Fibroblast of gingiva (primary cell): ENCODE data around the gene DLK2.

Experiments
- DNase-seq: peaks from one replicate; pipeline ENCODE4 v3.0.0-alpha.2; 2011; ENCODE audit warnings: low read depth

DLK2 gene

DNA sequence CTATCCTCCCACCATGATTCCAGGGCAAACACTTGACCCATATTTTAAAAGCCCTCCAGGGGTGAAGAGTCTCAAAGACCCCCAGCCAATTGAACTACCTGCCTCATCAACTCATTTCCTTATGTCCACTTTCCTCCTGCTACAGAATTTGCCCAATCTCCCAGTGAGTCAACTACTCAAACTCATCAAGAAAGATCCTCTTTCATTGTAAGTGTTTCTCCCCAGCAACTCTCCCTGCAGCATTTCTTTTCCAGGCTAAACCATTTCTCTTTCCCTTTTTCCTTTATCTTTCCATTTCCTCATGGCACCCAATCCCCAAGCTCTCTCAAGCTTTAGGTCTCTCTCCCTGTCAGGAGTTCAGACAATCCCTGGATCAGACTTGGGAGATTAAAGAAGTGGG, 1.5 kb downstream of the DLK2 start:
- DNase-seq: no peak

DNA sequence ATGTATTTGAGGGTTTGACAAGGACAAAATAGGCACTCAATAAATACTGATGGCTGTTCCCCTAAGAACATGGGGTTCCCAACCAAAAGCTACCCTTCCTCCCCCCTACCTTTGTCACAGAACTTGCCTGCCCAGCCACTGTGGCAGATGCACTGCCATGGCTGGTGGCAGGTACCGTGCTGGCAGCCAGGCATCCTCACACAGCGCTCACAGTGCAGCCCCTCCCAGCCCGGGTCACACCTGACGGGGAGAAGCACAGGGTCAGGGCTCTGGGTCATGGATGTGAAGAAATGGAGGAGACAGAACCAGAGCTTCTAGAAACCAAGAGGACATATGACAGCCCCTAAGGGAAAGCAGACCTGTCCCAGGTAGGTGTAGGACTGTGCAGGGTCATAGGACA, 2.5 kb downstream of the DLK2 start:
- DNase-seq: no peak

DNA sequence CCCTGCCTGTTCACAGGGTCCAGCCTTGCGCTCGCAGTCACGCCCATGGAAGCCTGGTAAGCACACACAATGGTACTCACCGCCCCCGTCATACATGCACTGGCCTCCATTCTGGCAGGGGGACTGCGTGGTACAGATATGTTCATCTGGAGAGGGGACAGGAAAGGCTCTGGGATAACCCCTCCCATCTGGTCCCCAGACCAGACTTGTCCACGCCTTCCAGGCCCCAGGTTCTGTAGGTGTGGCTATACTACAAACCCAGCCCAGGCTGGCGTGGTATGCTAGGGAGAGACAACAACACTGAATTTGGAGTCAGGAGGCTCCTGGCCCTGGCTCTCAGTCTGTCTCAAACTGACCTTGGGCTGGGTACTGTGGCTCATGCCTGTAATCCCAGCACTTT, 3.4 kb downstream of the DLK2 start:
- DNase-seq: no peak

DNA sequence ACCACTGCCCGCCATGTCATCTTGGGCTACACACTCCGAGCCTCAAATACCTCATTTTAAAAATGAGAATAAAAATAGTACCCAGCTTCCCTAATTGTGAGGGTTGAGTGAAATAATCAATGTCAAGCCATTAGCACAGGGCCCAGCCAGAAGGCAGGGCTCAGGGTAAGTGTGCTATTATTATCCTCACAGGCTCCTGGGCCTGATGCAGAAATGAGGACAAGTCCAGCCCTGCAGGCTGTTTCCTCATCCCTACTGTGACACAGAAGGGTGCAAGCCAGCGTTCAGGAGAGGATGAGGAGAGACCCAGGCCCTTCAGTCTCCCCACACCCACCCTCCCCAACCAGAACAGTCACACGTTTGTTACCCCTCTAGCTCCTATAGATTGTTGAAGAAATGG, 4.0 kb downstream of the DLK2 start:
- DNase-seq: no peak

DNA sequence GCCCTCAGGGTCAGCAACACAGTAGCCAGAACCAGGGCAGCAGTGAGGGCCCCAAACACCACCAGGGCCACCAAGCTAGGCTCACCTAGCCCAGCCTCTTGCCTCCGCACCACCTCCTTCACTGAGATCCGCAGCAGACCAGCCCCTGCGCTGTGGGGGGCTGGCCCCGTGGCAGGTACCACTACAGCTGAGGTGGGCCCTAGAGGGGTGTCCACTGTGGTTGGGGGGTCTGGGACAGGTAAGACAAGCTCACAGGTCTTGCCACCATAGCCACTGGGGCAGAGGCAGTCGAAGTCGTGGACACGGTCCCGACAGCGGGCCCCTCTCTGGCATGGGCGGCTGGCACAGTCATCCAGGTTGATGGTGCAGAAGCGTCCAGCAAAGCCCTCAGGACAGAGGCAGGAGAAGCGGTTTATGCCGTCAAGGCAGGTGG, 4.6 kb downstream of the DLK2 start:
- DNase-seq: no peak

DNA sequence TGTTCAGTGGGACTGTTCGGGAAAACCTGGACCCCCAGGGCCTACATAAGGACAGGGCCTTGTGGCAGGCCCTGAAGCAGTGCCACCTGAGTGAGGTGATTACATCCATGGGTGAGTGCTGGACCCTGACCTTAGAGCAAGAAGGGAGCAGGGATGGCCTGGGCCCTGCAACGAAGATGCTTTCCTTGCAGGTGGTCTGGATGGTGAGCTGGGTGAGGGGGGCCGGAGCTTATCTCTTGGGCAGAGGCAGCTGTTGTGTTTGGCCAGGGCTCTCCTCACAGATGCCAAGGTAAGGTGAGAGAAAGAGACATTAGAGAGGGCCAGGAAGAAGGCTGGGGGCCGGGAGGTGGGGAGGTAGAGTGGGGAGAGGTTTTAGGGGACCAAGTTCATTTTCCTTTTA, 6.4 kb downstream of the DLK2 start:
- DNase-seq: no peak

DNA sequence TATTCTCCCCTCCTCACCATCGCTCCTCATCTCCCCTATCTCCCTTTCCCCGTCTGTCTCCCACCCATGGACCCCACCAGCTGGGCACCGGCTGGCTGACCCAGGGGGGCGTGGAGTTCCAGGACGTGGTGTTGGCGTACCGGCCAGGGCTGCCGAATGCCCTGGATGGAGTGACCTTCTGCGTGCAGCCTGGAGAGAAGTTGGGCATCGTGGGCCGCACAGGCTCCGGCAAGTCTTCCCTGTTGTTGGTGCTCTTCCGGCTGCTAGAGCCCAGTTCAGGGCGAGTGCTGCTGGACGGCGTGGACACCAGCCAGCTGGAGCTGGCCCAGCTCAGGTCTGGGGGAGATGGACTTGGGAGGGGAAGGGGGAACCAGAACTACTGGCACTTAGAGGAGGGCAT, 7.7 kb downstream of the DLK2 start:
- no peak for DNase-seq

DNA sequence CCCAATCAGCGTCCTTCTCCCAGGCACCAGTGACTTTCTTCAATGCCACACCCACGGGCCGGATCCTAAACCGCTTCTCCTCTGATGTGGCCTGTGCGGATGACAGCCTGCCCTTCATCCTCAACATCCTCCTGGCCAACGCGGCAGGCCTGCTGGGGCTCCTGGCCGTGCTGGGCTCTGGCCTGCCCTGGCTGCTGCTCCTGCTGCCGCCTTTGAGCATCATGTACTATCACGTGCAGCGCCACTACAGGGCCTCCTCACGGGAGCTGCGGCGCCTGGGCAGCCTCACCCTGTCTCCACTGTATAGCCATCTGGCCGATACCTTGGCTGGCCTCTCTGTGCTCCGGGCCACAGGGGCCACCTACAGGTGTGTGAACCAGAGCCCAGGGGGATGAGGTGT, 9.8 kb downstream of the DLK2 start:
- DNase-seq: no peak

DNA sequence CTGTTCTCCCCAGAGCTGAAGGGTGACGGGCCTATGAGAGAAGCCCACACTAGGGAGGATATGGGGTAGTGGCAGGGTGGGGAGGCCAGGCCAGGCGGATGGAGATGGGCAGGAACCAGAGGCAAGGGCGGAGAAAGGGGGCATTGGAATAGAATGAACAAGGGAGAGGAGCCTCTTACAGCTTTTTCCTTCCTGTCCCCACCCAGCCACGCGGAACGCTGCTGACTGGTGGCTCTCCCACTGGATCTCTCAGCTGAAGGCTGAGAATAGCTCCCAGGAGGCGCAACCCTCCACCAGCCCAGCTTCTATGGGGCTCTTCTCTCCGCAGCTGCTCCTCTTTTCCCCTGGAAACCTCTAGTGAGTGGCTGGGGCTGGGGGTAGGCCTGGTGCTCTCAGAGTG, 10.8 kb downstream of the DLK2 start:
- DNase-seq: no peak

DNA sequence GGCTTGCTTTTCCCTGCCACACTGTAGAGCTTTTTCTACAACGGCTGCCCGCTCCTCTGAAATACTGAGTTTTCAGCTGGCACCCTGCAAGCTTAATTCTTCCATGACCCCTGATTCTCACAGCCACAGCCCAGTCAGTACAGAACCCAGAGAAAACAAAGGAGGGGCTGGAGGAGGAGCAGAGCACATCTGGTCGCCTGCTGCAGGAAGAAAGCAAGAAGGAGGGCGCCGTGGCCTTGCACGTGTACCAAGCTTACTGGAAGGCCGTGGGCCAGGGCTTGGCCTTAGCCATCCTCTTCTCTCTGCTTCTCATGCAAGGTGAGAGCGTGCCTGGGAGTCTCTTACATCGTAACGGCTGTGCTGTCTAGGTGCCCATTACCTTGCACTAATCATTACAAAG, 11.3 kb downstream of the DLK2 start:
- DNase-seq: peak; percentile 14

DNA sequence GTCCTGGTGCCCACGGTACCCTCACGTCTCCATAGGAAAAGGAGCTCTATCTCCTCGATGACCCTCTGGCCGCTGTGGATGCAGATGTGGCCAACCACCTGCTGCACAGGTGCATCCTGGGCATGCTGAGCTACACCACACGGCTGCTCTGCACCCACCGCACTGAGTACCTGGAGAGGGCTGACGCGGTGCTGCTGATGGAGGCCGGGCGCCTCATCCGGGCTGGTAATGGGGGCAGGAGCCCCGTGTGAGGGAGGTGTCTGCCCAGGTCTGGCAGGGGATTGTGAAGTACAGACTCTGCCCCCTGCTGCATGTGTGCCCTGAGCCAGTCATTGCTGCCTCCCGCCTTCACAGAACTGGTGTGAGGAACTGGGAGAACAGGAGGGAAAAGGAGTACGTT, 12.4 kb downstream of the DLK2 start:
- DNase-seq: no peak

DNA sequence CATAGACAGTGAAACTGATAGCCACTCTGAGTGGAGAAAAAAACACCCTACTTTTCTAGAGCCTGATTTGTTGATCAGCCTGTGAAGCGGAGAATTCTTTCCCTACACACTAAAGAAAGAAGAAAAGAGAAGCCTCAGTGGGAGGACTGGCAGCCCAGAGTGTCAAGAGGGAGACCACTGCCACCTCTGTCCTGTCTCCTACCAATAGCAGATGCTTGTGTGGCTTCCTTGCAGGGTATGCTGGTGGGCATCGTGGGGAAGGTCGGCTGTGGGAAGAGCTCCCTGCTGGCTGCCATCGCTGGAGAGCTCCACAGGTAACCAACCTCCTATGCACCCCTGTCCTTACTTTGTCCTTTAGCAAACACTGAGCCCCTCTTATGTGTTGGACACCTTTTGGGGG, 17.6 kb downstream of the DLK2 start:
- DNase-seq: no peak

DNA sequence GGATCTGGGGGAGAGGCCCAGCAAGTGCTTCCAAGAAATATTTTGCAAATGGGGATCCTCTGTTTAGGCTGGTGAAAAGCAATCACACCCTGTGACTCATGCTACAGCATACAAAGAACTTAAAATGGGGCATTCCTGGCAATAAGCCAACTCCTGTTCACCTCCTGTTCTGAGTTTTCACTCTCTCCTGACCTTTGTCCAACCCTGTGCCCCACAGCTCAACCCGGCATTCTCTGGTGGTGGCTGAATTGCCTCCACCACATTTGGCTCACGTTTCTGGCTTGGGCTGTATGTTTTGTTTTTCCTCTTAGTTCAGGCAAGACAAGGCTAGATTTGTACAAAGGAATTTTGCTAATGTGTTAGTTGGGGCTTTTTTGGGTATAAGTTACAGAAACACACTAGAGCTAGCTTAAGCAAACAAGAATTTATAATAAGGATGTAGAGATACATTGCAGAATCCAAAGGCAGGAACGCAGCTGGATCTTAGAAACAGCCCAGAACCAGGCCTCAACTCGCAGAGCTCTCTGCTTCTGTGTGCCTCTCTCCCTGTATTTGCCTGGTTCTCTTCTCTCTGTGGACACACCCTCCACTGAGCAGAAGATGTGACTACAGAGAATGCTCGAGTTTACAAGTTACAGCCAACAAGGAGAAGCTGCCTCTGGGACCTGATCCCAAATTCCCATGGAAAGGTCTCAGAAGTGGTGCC, 18.6 kb downstream of the DLK2 start:
- peak; percentile 90 for DNase-seq

DNA sequence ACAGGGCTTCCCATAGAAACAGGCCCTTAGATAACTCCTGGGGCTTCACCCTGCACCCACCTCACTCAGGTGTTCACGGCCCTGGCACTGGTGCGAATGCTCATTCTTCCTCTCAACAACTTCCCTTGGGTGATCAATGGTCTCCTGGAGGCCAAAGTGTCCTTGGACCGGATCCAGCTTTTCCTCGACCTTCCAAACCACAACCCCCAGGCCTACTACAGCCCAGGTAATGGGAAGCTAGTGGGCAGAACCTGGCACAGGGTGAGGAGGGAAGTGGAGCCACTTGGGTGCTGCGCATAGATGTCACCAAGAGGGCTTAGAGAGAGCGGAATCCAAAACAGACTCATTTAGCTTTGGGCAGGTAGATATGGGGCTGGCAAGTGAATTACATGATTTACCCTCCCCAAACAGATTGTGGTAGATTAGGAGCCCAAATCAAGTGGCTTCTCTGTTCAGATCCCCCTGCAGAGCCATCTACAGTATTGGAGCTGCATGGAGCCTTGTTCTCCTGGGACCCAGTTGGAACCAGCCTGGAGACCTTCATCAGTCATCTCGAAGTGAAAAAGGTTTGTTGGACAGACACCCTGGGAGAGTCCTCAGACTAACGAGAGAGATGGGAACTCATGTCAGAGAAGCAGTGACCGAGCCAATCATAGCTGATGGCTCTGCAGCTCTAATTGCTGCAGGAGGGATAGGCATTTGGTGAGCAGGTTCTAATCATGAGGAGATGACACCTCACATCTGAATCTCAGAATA, 19.5 kb downstream of the DLK2 start:
- DNase-seq: no peak

DNA sequence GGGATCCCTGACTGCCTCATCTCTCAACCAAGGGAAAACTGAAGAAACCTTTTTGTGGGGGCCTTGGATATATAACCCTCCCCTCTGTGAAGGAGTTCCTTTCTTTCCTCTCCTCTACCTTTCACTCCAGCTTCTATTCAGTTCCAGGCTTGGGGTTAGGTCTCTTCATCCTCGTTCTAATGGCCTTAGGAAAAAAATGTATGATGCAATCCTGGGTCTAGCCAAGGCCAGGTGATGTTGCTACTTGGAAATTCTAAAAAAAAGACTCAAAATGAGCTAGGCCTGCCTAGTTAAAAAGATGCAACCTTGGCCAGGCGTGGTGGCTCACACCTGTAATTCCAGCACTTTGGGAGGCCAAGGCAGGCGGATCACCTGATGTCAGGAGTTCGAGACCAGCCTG, 20.4 kb downstream of the DLK2 start:
- no peak for DNase-seq

DNA sequence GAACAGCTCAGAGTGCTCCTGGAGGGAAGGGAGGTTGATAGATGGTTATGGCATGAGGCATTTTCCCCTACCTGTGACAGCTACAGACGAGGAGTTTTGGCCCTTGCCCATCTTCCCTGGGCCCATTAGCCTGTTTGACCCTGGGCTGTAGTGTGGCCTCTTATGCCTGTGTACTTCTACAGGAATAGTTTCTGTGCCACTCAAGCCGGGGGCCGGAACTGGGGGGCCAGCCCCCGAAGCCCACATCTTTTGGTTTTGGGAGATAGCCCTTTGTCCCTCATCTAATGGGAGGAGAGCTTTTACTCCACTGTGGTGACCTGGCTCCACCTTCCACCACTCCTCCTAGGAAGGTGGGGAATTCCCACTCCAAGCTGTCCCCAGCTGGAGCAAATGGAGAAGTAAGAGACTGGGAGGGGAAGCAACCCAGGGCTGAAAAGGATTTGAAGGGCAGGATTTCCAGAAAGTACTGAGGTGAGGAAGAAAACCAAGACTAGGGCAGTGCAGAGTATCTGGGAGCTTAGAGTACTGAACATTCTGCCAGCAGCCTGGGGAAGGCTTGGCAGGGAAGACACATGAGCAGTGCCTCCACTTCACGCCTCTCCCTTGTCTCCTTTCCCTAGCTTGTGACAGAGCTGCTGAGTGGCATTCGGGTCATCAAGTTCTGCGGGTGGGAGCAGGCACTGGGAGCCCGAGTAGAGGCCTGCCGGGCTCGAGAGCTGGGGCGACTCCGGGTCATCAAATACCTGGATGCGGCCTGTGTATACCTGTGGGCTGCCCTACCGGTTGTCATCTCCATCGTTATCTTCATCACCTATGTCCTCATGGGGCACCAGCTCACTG, 21.1 kb downstream of the DLK2 start:
- DNase-seq: no peak

DNA sequence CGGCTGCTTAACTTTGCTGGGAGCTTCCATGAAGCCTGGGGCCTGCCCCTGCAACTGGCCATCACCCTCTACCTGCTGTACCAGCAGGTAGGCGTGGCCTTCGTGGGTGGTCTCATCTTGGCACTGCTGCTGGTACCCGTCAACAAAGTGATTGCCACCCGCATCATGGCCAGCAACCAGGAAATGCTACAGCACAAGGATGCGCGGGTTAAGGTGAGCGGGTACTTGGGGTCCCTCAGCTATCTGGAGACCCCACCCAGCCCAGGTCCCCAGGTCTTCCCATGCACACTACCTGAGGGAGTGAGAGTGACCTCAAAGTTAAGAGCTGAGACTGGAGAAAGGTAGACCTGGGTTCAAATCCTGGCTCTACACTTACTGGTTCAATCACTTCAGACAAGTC, 22.2 kb downstream of the DLK2 start:
- no peak for DNase-seq

DNA sequence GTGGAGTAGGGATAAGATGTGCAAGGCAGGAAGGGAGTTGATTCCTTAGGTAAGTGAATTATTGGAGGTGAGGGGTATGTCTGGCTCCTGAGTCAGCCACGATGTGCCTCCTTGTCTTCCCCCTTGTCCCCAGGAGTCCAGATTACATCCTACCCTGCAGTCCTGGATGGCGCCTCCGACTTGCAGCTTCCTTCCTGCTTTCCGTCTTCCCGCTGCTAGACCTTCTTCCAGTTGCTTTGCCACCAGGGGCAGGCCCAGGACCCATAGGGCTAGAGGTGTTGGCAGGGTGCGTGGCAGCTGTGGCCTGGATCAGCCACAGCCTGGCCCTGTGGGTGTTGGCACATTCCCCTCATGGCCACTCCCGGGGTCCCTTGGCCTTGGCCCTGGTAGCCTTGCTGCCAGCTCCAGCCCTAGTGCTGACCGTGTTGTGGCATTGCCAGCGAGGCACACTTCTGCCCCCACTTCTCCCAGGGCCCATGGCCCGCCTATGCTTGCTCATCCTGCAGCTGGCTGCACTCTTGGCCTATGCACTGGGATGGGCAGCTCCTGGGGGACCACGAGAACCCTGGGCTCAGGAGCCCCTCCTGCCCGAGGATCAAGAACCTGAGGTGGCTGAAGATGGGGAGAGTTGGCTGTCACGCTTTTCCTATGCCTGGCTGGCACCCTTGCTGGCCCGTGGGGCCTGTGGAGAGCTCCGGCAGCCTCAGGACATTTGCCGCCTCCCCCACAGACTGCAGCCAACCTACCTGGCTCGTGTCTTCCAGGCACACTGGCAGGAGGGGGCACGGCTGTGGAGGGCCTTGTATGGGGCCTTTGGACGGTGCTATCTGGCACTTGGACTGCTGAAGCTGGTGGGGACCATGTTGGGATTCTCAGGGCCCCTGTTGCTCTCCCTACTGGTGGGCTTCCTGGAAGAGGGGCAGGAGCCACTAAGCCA, 23.1 kb downstream of the DLK2 start:
- DNase-seq: no peak

DNA sequence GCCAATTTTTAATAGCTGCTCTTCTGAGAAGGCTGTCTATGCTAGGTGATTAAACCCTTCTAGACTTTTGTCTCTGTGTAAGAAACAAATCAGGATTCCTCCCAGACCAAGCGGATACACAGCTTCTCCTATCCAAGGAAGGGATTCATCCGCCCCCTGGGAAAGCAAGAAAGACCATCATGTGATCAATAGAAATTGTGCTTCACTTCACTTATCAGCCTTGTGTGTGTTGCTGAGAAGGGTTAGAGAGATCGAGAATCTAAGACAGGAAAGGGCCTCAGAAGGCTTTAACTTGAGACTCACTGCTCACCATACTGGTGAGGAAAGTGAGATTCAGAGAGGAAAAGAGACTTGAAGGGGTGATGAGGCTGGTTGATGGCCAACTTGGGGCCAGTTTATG, 26.5 kb downstream of the DLK2 start:
- DNase-seq: no peak

DNA sequence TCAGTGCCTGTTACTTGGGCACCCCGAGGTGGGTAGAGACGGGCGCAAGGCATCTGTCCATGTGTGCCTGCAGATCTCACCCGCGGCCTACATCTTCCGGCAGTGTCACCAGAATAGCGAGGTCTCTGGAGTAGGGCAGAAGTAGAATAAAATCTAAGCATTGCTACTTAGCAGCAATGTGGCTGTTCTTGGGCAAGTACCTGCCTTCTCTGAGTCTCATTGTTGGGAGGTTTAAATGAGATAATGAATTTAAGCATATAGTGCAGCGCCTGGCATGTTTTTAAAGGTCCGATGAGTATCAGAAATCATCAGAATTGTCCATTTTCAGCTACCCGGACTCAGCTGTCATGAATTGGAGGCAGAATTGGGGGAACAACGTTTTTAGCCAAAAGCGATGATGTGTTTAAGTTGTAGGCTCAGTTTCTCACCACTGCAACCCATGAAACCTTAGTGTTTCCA, 27.2 kb downstream of the DLK2 start:
- DNase-seq: peak; percentile 12

DNA sequence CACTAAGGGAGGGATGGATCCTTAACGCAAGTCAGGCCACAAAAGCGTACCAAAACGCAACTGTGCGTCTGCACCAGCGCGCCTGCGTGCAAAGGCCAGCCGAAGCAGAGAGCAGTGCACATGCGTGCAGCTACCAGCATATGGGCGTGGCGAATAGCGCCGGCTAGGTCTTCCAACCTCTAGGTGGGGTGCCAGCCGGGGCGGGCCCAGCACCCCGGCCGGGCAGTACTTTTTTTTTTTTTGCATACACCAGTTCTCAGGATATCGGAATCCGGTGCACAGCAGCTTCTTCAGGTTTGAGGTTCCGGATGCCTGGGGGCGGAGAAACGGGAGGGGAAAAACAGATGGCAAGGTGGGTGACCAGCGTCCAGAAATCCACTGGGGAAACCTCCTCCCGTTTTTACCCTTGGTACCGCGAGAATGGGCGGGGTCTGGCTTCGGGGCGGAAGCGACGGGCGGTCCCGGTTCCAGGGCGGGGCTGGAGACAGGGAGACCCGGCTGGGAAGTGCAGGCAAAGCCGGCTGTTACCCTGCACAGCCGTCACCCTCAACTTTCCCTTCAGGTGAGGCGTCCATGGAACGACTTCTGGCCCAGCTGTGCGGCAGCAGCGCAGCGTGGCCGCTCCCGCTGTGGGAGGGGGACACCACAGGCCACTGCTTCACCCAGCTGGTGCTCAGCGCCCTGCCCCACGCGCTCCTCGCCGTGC, 27.8 kb downstream of the DLK2 start, which contains the start of gene ABCC10:
Gene ABCC10, plus strand, starts transcription at position 136 of the 706 bp plus-strand sequence. Its CDS starts 438 bp downstream, at position 574.
- peak; percentile 97 for DNase-seq
